Measurements from ENCODE around the gene DDRGK1.
A peak's percentile ranks its signal among the peaks of the same experiment; 100 is the strongest.

Gene DDRGK1

DNA sequence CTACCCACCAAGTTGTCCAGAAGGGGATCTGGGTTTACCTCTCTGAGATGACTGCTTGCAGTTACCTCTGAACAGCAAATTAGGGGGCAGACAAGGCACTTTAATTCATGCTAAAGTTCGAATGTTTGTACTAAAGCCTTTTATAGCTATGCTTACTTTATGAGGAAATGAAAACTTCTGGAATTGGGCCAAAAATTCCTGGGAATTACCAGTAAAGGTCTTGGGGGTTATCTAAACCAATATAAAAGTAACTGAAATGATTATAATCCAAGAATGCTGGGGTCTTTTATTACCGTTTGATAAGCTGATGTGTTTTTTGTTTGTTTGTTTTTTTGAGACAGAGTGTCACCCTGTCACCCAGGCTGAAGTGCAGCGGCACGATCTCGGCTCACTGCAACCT lies 23.2 kb downstream of the DDRGK1 start:
- no CpG with 5 or more reads among the region's 5 CpGs for WGBS, 2 donors (ENCODE audit: extremely low coverage in 2 of 2, insufficient read length in 2 of 2, insufficient replicate concordance in 1 of 2)
- Histone ChIP-seq H3K14ac (ENCODE audit: low read length) (no peak overlapping the region), H3K79me1 (ENCODE audit: low read depth, low read length) (no peaks in the 10 kb centered on the region), H2BK12ac (ENCODE audit: low read length) (no peak overlapping the region), H2BK120ac (ENCODE audit: low read depth, low read length) (no peak overlapping the region), H2AK5ac (ENCODE audit: low read depth, low read length) (no peak overlapping the region), H3K18ac (ENCODE audit: low read length) (no peak overlapping the region), H2BK5ac (ENCODE audit: low read length) (no peak overlapping the region), H4K8ac (ENCODE audit: low read depth, low read length) (no peak overlapping the region), H3K9me3 (replicated peaks in 1 of 2; ENCODE audit: control insufficient read depth in 2 of 2, insufficient read depth in 1 of 2, low read depth in 1 of 2, low read length in 2 of 2) (no peaks in the 10 kb centered on the region), H3K9ac (ENCODE audit: low read depth, low read length, poor library complexity) (no peak overlapping the region), H3K23ac (ENCODE audit: low read depth, low read length, poor library complexity) (no peak overlapping the region), H3K4ac (ENCODE audit: low read length) (no peak overlapping the region), H4K91ac (ENCODE audit: low read depth, low read length, poor library complexity) (no peak overlapping the region), H3K4me2 (ENCODE audit: insufficient read depth, low read length, poor library complexity, severe bottlenecking) (no peak overlapping the region), H2BK15ac (ENCODE audit: low read length) (no peak overlapping the region), H3K27ac (replicated peaks; ENCODE audit: low read length) (no peak overlapping the region), H3K36me3 (replicated peaks in 1 of 2; ENCODE audit: control insufficient read depth in 2 of 2, insufficient read depth in 2 of 2, low read length in 2 of 2) (peaks cover 0 to 2% of the 10 kb centered on the region in 2 donors), H3K4me1 (ENCODE audit: control insufficient read depth in 2 of 2, insufficient read depth in 1 of 2, low read depth in 1 of 2, low read length in 2 of 2) (no peaks in the 10 kb centered on the region), H2AFZ (ENCODE audit: low read length) (no peak overlapping the region), H3K27me3 (ENCODE audit: control insufficient read depth in 3 of 3, insufficient read depth in 3 of 3, low read depth in 1 of 3, low read length in 3 of 3) (no peaks in the 10 kb centered on the region), H3K4me3 (ENCODE audit: low read length in 2 of 2) (no peak overlapping the region)
- DNase-seq (ENCODE audit: low spot score): no peak

DNA sequence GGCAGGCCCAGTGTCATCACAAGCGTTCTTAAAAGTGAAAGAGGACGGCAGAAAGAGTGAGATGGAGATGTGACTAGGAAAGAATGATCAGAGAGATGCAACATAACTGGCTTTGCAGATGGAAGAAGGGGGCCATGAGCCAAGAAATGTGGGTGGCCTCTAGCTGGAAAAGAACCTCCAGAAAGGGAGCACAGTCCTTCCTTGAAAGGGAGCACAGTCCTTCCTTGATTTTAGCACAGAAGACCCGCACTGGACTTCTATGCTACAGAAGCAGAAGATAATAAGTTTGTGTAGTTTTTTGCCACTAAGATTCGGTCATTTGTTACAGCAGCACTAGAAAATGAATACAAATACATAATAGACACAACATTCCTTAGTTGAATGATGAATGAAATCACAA lies 24.2 kb downstream of the DDRGK1 start:
- DNase-seq (ENCODE audit: low spot score): no peak
- Histone ChIP-seq H3K4me3 (ENCODE audit: low read length in 2 of 2) (no peak overlapping the region), H2BK12ac (ENCODE audit: low read length) (peak overlapping the region; percentile 41), H3K4me1 (ENCODE audit: control insufficient read depth in 2 of 2, insufficient read depth in 1 of 2, low read depth in 1 of 2, low read length in 2 of 2) (peaks cover 0 to 3% of the 10 kb centered on the region in 2 donors), H2AK5ac (ENCODE audit: low read depth, low read length) (no peak overlapping the region), H2AFZ (ENCODE audit: low read length) (no peak overlapping the region), H3K36me3 (replicated peaks in 1 of 2; ENCODE audit: control insufficient read depth in 2 of 2, insufficient read depth in 2 of 2, low read length in 2 of 2) (peaks cover 0 to 1% of the 10 kb centered on the region in 2 donors), H4K8ac (ENCODE audit: low read depth, low read length) (no peak overlapping the region), H4K91ac (ENCODE audit: low read depth, low read length, poor library complexity) (no peak overlapping the region), H3K14ac (ENCODE audit: low read length) (no peak overlapping the region), H3K4ac (ENCODE audit: low read length) (no peak overlapping the region), H3K9ac (ENCODE audit: low read depth, low read length, poor library complexity) (no peak overlapping the region), H2BK5ac (ENCODE audit: low read length) (no peak overlapping the region), H3K4me2 (ENCODE audit: insufficient read depth, low read length, poor library complexity, severe bottlenecking) (no peak overlapping the region), H3K27ac (replicated peaks; ENCODE audit: low read length) (no peak overlapping the region), H2BK120ac (ENCODE audit: low read depth, low read length) (no peak overlapping the region), H3K18ac (ENCODE audit: low read length) (no peak overlapping the region), H3K9me3 (replicated peaks in 1 of 2; ENCODE audit: control insufficient read depth in 2 of 2, insufficient read depth in 1 of 2, low read depth in 1 of 2, low read length in 2 of 2) (no peaks in the 10 kb centered on the region), H3K79me1 (ENCODE audit: low read depth, low read length) (no peaks in the 10 kb centered on the region), H3K27me3 (ENCODE audit: control insufficient read depth in 3 of 3, insufficient read depth in 3 of 3, low read depth in 1 of 3, low read length in 3 of 3) (no peaks in the 10 kb centered on the region), H3K23ac (ENCODE audit: low read depth, low read length, poor library complexity) (no peak overlapping the region), H2BK15ac (ENCODE audit: low read length) (no peak overlapping the region)
- WGBS, 2 donors (ENCODE audit: extremely low coverage in 2 of 2, insufficient read length in 2 of 2, insufficient replicate concordance in 1 of 2): no CpG with 5 or more reads among the region's 4 CpGs

DNA sequence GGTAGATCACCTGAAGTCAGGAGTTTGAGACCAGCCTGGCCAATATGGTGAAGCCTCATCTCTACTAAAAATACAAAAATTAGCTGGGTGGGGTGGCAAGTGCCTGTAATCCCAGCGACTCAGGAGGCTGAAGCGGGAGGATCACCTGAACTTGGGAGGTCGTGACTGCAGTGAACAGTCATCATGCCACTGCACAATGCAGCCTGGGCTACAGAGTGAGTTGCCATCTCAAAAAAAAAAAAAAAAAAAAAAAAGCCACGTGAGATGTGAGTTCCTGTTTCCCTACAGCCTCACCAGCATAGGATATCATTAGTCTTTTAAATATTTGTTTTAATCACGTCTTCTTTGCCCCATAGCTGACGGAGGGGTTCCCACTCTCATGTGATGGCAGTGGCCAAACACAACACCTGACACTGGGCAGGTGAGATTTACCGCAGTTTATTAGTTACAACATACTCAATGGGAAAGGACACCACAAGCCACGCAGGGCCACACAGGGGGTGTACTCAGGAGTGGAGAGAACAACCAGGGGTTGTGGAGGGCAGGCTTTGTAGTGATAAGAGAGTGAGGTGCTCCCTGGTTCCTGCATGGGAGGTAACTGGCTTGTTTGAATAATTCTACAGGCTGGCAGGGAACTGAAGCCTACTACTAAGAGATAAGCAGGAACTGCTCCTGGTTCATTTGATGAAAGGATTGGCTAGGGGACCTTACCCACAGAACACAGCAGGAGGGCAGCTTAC lies 26.6 kb downstream of the DDRGK1 start:
- Histone ChIP-seq H2BK5ac (ENCODE audit: low read length) (no peak overlapping the region), H2BK120ac (ENCODE audit: low read depth, low read length) (no peak overlapping the region), H3K4me2 (ENCODE audit: insufficient read depth, low read length, poor library complexity, severe bottlenecking) (no peak overlapping the region), H2AFZ (ENCODE audit: low read length) (no peak overlapping the region), H3K36me3 (replicated peaks in 1 of 2; ENCODE audit: control insufficient read depth in 2 of 2, insufficient read depth in 2 of 2, low read length in 2 of 2) (no peaks in the 10 kb centered on the region), H4K8ac (ENCODE audit: low read depth, low read length) (no peak overlapping the region), H3K18ac (ENCODE audit: low read length) (no peak overlapping the region), H3K9ac (ENCODE audit: low read depth, low read length, poor library complexity) (no peak overlapping the region), H3K4ac (ENCODE audit: low read length) (no peak overlapping the region), H4K91ac (ENCODE audit: low read depth, low read length, poor library complexity) (no peak overlapping the region), H3K27me3 (ENCODE audit: control insufficient read depth in 3 of 3, insufficient read depth in 3 of 3, low read depth in 1 of 3, low read length in 3 of 3) (no peaks in the 10 kb centered on the region), H3K27ac (replicated peaks; ENCODE audit: low read length) (no peak overlapping the region), H3K4me3 (ENCODE audit: low read length in 2 of 2) (no peak overlapping the region), H3K9me3 (replicated peaks in 1 of 2; ENCODE audit: control insufficient read depth in 2 of 2, insufficient read depth in 1 of 2, low read depth in 1 of 2, low read length in 2 of 2) (no peaks in the 10 kb centered on the region), H3K79me1 (ENCODE audit: low read depth, low read length) (no peaks in the 10 kb centered on the region), H2AK5ac (ENCODE audit: low read depth, low read length) (no peak overlapping the region), H3K14ac (ENCODE audit: low read length) (no peak overlapping the region), H3K23ac (ENCODE audit: low read depth, low read length, poor library complexity) (no peak overlapping the region), H2BK15ac (ENCODE audit: low read length) (no peak overlapping the region), H2BK12ac (ENCODE audit: low read length) (no peak overlapping the region), H3K4me1 (ENCODE audit: control insufficient read depth in 2 of 2, insufficient read depth in 1 of 2, low read depth in 1 of 2, low read length in 2 of 2) (peaks cover 0 to 7% of the 10 kb centered on the region in 2 donors)
- no peak for DNase-seq (ENCODE audit: low spot score)
- no CpG with 5 or more reads among the region's 8 CpGs for WGBS, 2 donors (ENCODE audit: extremely low coverage in 2 of 2, insufficient read length in 2 of 2, insufficient replicate concordance in 1 of 2)

DNA sequence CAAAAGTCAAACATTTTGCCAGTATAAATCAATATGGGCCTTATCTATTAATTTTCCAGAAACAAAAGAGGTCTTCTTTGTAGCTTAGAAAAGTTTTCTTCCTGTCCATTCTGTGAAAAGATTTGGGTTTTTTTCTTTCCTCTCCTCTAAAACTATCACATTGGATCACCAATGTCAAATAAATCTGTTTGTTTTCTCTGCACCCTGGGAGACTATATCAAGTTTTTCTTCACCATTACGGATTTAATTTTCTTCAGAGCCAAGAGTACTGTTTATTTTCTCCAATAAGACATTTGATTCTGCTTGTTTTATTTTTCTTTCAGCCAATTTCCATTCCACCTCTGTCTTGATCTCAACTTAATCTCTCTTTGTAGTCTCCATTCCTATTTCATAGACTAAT lies 29.2 kb downstream of the DDRGK1 start:
- no peak overlapping the region for H3K14ac ChIP-seq (ENCODE audit: low read length)
- H2BK5ac ChIP-seq (ENCODE audit: low read length): no peak overlapping the region
- no peaks in the 10 kb centered on the region for H3K9me3 ChIP-seq (replicated peaks in 1 of 2; ENCODE audit: control insufficient read depth in 2 of 2, insufficient read depth in 1 of 2, low read depth in 1 of 2, low read length in 2 of 2)
- H3K4ac ChIP-seq (ENCODE audit: low read length): no peak overlapping the region
- no peak for DNase-seq (ENCODE audit: low spot score)
- H3K79me1 ChIP-seq (ENCODE audit: low read depth, low read length): no peaks in the 10 kb centered on the region
- no peaks in the 10 kb centered on the region for H3K27me3 ChIP-seq (ENCODE audit: control insufficient read depth in 3 of 3, insufficient read depth in 3 of 3, low read depth in 1 of 3, low read length in 3 of 3)
- no peak overlapping the region for H3K9ac ChIP-seq (ENCODE audit: low read depth, low read length, poor library complexity)
- peak overlapping the region; percentile 99 for H2AFZ ChIP-seq (ENCODE audit: low read length)
- no peak overlapping the region for H2BK12ac ChIP-seq (ENCODE audit: low read length)
- H3K36me3 ChIP-seq (replicated peaks in 1 of 2; ENCODE audit: control insufficient read depth in 2 of 2, insufficient read depth in 2 of 2, low read length in 2 of 2): no peaks in the 10 kb centered on the region
- no peak overlapping the region for H3K27ac ChIP-seq (replicated peaks; ENCODE audit: low read length)
- no peak overlapping the region for H4K91ac ChIP-seq (ENCODE audit: low read depth, low read length, poor library complexity)
- WGBS, 2 donors (ENCODE audit: extremely low coverage in 2 of 2, insufficient read length in 2 of 2, insufficient replicate concordance in 1 of 2): no CpG with 5 or more reads among the region's 1 CpG
- no peak overlapping the region for H2BK15ac ChIP-seq (ENCODE audit: low read length)
- no peak overlapping the region for H3K4me2 ChIP-seq (ENCODE audit: insufficient read depth, low read length, poor library complexity, severe bottlenecking)
- H3K23ac ChIP-seq (ENCODE audit: low read depth, low read length, poor library complexity): no peak overlapping the region
- H3K18ac ChIP-seq (ENCODE audit: low read length): no peak overlapping the region
- no peak overlapping the region for H4K8ac ChIP-seq (ENCODE audit: low read depth, low read length)
- no peak overlapping the region for H2AK5ac ChIP-seq (ENCODE audit: low read depth, low read length)
- H2BK120ac ChIP-seq (ENCODE audit: low read depth, low read length): no peak overlapping the region
- H3K4me3 ChIP-seq (ENCODE audit: low read length in 2 of 2): peak overlapping the region in 1 of 2 donors; percentile 66
- peaks cover 11% of the 10 kb centered on the region in 2 donors for H3K4me1 ChIP-seq (ENCODE audit: control insufficient read depth in 2 of 2, insufficient read depth in 1 of 2, low read depth in 1 of 2, low read length in 2 of 2)
